Lower leg skin (tissue), 4 donors: ENCODE measurements around the gene ERN1. TPM values are rescaled to one million over a fixed set of nuclear protein-coding genes. Genes with fewer than 3 reads are reported as not detected.
"Not testable (repeated sequence)": the region's sequence is repeated elsewhere in the genome, so short reads cannot be mapped to it uniquely, and the experiment has no call there.

Experiments
- DNase-seq, 2 donors: peaks; one replicate each; pipeline ENCODE4 v3.0.0-alpha.2; 2019; ENCODE audit warnings: low spot score in 2 of 2
- H3K4me3 ChIP-seq: fragments of 200-600 bp; sonication (generic); 2 replicates; pipeline ENCODE4 v1.5.1; 2017; ENCODE audit warnings: mild to moderate bottlenecking, low read depth; ENCODE audit not compliant: poor library complexity, severe bottlenecking
- POLR2A ChIP-seq, 2 donors: fragments of 450-650 bp; IDR thresholded peaks; one replicate each; pipeline ENCODE4 v1.6.1; 2016 to 2017; ENCODE audit warnings: antibody characterized with exemption in 2 of 2, mild to moderate bottlenecking in 1 of 2, moderate library complexity in 1 of 2
- WGBS, 2 donors: methylation state at CpG; one replicate each; pipeline ENCODE4 v1.1.5; 2018; 5-methylcytosine and 5-hydroxymethylcytosine counted together
- intact Hi-C: fragments of 100-400 bp; cut with DNase I; formaldehyde crosslinking; loops from one replicate; pipeline ENCODE4 v1.15.0; 2023; ENCODE audit warnings: low total_unique reads
- total RNA-seq, 4 donors: library from RNA; depleted of rRNA; stranded (reverse); fragments of >200 nt; gene quantifications; one replicate each; pipeline ENCODE4 v1.1.0, GENCODE V29; 2016
- TF ChIP-seq, protein P1 (sequence below), 3 donors: fragments of 450-650 bp; IDR thresholded peaks; one replicate each; pipeline ENCODE4 v1.5.1; 2016; ENCODE audit warnings: antibody characterized with exemption in 3 of 3, mild to moderate bottlenecking in 3 of 3, moderate library complexity in 2 of 3

ERN1 gene
- total RNA-seq, 4 donors from 2014 or later = 18.2 to 44.0 (median 22.8) TPM

DNA sequence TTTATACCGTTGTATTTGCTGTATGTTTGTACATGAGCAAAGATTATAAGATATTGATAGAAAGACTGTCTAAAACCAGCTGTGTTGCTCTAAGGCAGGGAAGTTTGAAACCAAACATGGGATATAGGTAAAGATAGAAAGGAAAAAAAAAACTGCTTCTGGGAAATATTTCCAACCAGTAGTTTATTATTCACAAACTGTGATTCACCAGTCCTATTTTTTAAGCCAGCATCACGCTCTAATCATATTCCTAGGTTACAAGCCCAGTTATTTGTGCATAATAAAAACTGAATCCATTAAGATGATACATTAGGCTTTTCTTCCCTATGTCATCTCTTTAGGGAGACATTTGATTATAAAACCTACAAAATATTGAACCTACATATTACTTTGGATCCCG, 4.0 kb downstream of the ERN1 start:
- WGBS, 2 donors = 59 to 69% methylated on average over 3 of the region's 3 CpGs
- no peak overlapping the region for H3K4me3 ChIP-seq
- no peak for TF ChIP-seq POLR2A (IDR thresholded peaks at IDR 0.05)
- TF ChIP-seq, protein P1, sequence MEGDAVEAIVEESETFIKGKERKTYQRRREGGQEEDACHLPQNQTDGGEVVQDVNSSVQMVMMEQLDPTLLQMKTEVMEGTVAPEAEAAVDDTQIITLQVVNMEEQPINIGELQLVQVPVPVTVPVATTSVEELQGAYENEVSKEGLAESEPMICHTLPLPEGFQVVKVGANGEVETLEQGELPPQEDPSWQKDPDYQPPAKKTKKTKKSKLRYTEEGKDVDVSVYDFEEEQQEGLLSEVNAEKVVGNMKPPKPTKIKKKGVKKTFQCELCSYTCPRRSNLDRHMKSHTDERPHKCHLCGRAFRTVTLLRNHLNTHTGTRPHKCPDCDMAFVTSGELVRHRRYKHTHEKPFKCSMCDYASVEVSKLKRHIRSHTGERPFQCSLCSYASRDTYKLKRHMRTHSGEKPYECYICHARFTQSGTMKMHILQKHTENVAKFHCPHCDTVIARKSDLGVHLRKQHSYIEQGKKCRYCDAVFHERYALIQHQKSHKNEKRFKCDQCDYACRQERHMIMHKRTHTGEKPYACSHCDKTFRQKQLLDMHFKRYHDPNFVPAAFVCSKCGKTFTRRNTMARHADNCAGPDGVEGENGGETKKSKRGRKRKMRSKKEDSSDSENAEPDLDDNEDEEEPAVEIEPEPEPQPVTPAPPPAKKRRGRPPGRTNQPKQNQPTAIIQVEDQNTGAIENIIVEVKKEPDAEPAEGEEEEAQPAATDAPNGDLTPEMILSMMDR (IDR thresholded peaks at IDR 0.05) = no peak

DNA sequence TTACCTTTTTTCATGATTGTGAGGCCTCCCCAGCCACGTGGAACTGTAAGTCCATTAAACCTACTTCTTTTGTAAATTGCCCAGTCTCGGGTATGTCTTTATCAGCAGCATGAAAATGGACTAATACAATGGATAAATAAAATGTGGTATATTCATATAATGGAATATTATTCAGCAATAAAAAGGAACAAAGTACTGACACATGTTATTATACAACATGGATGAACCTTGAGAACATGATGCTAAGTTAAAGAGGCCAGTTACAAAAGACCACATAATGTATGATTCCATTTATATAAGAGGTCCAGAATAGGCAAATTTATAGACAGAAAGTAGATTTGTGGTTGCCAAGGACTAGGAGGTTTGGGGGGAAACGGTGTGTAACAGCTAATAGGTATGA, 5.3 kb downstream of the ERN1 start:
- TF ChIP-seq, protein P1 (IDR thresholded peaks at IDR 0.05) = no peak
- no peak for TF ChIP-seq POLR2A (IDR thresholded peaks at IDR 0.05)
- intact Hi-C loops = no loop called here
- 96% methylated on average over 3 of the region's 3 CpGs for WGBS, 2 donors
- DNase-seq = no peak
- H3K4me3 ChIP-seq = no peak overlapping the region

More for the DNA sequence above, 4.0 kb downstream of the ERN1 start:
- no peak for DNase-seq
- intact Hi-C loops = no loop called here

DNA sequence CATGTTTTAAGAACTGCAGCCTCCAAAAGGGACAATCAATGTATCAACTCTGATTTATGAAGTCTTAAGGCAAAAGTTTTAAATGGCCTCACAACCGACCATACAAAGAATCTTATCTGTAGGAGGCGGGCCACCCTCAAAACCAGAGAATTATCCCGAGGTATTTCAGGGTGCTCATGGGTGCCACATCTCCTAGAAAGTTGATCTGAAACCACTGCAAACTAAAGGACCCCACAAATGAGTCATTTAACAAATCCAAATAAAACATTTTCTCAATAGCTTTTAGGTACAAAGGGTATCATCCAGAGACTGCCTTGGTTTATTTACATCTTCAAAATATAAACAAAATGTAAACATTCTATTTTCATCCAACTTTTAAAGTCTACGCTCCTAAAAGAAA, 6.8 kb downstream of the ERN1 start:
- 79 to 85% methylated on average over 4 of the region's 4 CpGs for WGBS, 2 donors
- DNase-seq = no peak
- TF ChIP-seq POLR2A (IDR thresholded peaks at IDR 0.05) = no peak
- TF ChIP-seq, protein P1 (IDR thresholded peaks at IDR 0.05) = no peak
- intact Hi-C loops = no loop called here
- no peak overlapping the region for H3K4me3 ChIP-seq

DNA sequence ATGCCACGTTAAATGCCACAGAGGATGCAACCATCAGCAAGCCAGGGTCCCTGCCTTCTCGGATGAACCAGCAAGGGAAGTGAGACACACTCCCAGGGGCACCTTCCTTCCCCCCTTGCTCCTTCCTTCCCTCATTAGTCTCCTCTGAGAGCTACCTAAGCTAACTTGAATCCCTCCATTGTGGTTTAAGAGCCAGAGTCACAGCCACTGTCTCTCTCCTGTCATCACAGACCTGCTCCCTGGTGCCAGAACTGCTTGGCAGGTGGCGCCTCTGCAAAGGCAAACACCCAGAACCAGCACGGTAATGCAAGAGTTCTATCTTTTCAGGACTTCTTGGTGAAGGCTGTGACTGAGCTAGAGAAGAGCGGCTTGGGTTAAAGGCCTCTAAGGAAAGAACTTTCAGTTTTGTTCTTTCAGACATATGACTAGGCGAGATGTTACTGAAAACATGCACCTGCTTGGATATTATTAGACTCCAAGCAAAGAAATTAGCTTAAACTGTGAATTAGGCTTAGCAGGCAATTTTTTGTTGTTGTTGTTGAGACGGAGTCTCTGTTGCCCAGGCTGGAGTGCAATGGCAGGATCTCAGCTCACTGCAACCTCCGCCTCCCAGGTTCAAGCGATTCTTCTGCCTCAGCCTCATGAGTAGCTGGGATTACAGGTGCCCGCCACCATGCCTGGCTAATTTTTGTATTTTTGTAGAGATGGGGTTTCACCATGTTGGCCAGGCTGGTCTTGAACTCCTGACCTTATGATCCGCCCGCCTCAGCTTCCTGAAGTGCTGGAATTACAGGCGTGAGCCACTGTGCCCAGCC, 8.8 kb downstream of the ERN1 start:
- WGBS, 2 donors = 89 to 91% methylated on average over 13 of the region's 13 CpGs
- H3K4me3 ChIP-seq, DNase-seq, intact Hi-C loops: not testable (repeated sequence)

DNA sequence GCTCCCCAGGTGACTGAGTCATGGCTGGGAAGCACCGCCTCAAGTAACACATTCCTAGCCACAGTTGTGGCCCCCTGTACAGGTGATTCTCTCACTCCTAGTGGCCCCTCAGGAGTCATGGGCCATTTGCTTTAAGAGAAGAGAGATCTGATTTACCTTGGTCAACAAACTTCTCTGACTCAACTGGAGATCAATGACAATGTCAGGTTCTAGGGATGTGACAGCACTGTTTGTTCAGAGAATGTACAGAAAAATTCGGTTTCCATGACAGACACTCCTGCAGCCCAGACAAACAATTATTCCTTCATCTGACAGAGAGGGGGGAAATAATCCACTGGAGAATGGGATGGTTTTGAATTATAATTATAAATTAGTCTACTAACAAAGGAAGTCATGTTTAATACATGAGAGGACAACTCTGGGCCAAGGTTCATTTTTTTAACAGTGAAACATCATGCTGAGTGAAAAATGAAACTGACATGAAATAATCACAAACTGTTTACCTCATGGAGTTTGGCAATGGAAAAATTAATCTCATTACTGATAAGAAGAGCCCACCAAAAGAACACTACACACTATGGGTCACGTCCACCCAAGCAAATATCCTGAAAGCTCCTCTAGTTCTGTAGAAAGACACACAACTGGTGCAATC, 9.7 kb downstream of the ERN1 start:
- intact Hi-C loops = no loop called here
- no peak for TF ChIP-seq POLR2A (IDR thresholded peaks at IDR 0.05)
- TF ChIP-seq, protein P1 (IDR thresholded peaks at IDR 0.05) = no peak
- WGBS, 2 donors = 88 to 90% methylated on average over 3 of the region's 3 CpGs
- H3K4me3 ChIP-seq = no peak overlapping the region
- no peak for DNase-seq
